Uterus (tissue), 4 donors: ENCODE results near the gene TMC4. TPM values are rescaled to one million over a fixed set of nuclear protein-coding genes. Genes with fewer than 3 reads are reported as not detected.

Source experiments
- DNase-seq, 2 donors: peaks; one replicate each; pipeline ENCODE4 v3.0.0-alpha.2; 2019 to 2020
- H3K27ac ChIP-seq, 2 donors: fragments of 200-600 bp; sonication (generic); 1 replicate in 1 of 2; 2 replicates in 1 of 2; pipeline ENCODE4 v1.5.1; 2016 to 2018
- H3K27me3 ChIP-seq, 2 donors: fragments of 200-600 bp; sonication (generic); one replicate each; pipeline ENCODE4 v1.5.1; 2018 to 2019; ENCODE audit warnings: control low read depth in 1 of 2
- H3K36me3 ChIP-seq, 2 donors: fragments of 200-600 bp; sonication (generic); one replicate each; pipeline ENCODE4 v1.5.1; 2019; ENCODE audit warnings: control low read depth in 1 of 2
- H3K4me1 ChIP-seq, 2 donors: fragments of 200-600 bp; sonication (generic); one replicate each; pipeline ENCODE4 v1.5.1; 2018 to 2019; ENCODE audit warnings: control low read depth in 1 of 2
- H3K4me3 ChIP-seq, 2 donors: fragments of 200-600 bp; sonication (generic); 1 replicate in 1 of 2; 2 replicates in 1 of 2; pipeline ENCODE4 v1.5.1; 2018 to 2019; ENCODE audit warnings: mild to moderate bottlenecking in 1 of 2
- H3K9me3 ChIP-seq, 2 donors: fragments of 200-600 bp; sonication (generic); one replicate each; pipeline ENCODE4 v1.5.1; 2019; ENCODE audit warnings: control low read depth in 1 of 2
- CTCF ChIP-seq, 4 experiments: fragments of 200-600 bp in 2 of 4; fragments of 450-650 bp in 2 of 4; sonication (generic) in 2 of 4; IDR thresholded peaks; one replicate each; pipeline ENCODE4 v1.5.1; 2016 to 2019; ENCODE audit warnings: antibody characterized with exemption in 4 of 4, mild to moderate bottlenecking in 2 of 4, moderate library complexity in 1 of 4
- POLR2A ChIP-seq, 2 donors: fragments of 450-650 bp; IDR thresholded peaks; one replicate each; pipeline ENCODE4 v1.6.1; 2016; ENCODE audit warnings: antibody characterized with exemption in 2 of 2, mild to moderate bottlenecking in 1 of 2, moderate library complexity in 1 of 2
- intact Hi-C: fragments of 100-400 bp; cut with DNase I; formaldehyde crosslinking; loops from one replicate; pipeline ENCODE4 v1.15.1; 2023; ENCODE audit warnings: low total_unique reads
- total RNA-seq, 4 donors: library from RNA; depleted of rRNA in 3 of 4; stranded (reverse); fragments of >200 nt in 3 of 4; gene quantifications; one replicate each; pipeline versions ENCODE4 v1.1.0 to v1.2.4, GENCODE V29; 2014 to 2023
- donor health status: DM: yes; HTN: yes; CAD: no.

Gene TMC4
- total RNA-seq, 4 donors from 2014 or later: 1.3 to 31.0 (median 3.0) TPM; not detected in 1

GRCh38 chr19:54191011-54191810, 18.3 kb upstream of the TMC4 start, which contains the start of gene TSEN34:
Gene TSEN34 (plus strand): TSS chr19:54191308. CDS start chr19:54191365, 57 bp downstream.
- TF ChIP-seq CTCF (IDR thresholded peaks at IDR 0.05) (no peak), POLR2A (IDR thresholded peaks at IDR 0.05) (peak; percentile 52 to 74)
- no peaks in the 10 kb centered on the region for H3K36me3 ChIP-seq
- intact Hi-C loops: loop anchor here (5.0 kb wide), 1 partner anchor 314 kb away; no protein-coding TSS in a partner anchor
- DNase-seq: peak in 1 of 2 donors; percentile 52
- H3K4me3 ChIP-seq: peak within 1 kb of the TSS; percentile 59 to 63
- H3K9me3 ChIP-seq: no peaks in the 10 kb centered on the region
- H3K4me1 ChIP-seq: peaks cover 0 to 17% of the 10 kb centered on the region in 2 donors
- peak within 1 kb of the TSS; percentile 98 for H3K27ac ChIP-seq
- H3K27me3 ChIP-seq: no peaks in the 10 kb centered on the region

GRCh38 chr19:54190503-54191010, 17.6 kb upstream of the TMC4 start:
- H3K36me3 ChIP-seq: no peaks in the 10 kb centered on the region
- TF ChIP-seq CTCF (IDR thresholded peaks at IDR 0.05) (peak in 1 of 4 experiments; percentile 3), POLR2A (IDR thresholded peaks at IDR 0.05) (peak in 1 of 2 donors; percentile 35)
- H3K27ac ChIP-seq: peak overlapping the region; percentile 98
- no peaks in the 10 kb centered on the region for H3K9me3 ChIP-seq
- intact Hi-C loops: loop anchor here (5.0 kb wide), 1 partner anchor 313 kb away; no protein-coding TSS in a partner anchor
- peak overlapping the region; percentile 59 to 63 for H3K4me3 ChIP-seq
- DNase-seq: peak; percentile 100
- H3K4me1 ChIP-seq: peaks cover 0 to 17% of the 10 kb centered on the region in 2 donors
- H3K27me3 ChIP-seq: no peaks in the 10 kb centered on the region

GRCh38 chr19:54189735-54190502, 17.0 kb upstream of the TMC4 start:
- intact Hi-C loops: loop anchor here (5.0 kb wide), 1 partner anchor 313 kb away; no protein-coding TSS in a partner anchor
- Histone ChIP-seq H3K9me3 (no peaks in the 10 kb centered on the region), H3K27ac (peak overlapping the region; percentile 98), H3K27me3 (no peaks in the 10 kb centered on the region), H3K4me3 (peak overlapping the region; percentile 59 to 63), H3K4me1 (peaks cover 0 to 17% of the 10 kb centered on the region in 2 donors), H3K36me3 (no peaks in the 10 kb centered on the region)
- DNase-seq: peak; percentile 100
- TF ChIP-seq CTCF (IDR thresholded peaks at IDR 0.05) (no peak), POLR2A (IDR thresholded peaks at IDR 0.05) (peak in 1 of 2 donors; percentile 88)

GRCh38 chr19:54189145-54189734, 16.3 kb upstream of the TMC4 start, which contains the start of gene MBOAT7:
Gene MBOAT7 (minus strand): TSS chr19:54189580. CDS start chr19:54188508, 1,072 bp downstream.
- intact Hi-C loops: no loop called here
- TF ChIP-seq POLR2A (IDR thresholded peaks at IDR 0.05) (peak; percentile 79 to 84), CTCF (IDR thresholded peaks at IDR 0.05) (peak in 3 of 4 experiments; percentile 46 to 57 (median 49))
- Histone ChIP-seq H3K27me3 (no peaks in the 10 kb centered on the region), H3K36me3 (no peaks in the 10 kb centered on the region), H3K9me3 (no peaks in the 10 kb centered on the region), H3K4me3 (peak within 1 kb of the TSS; percentile 59 to 63), H3K27ac (peak within 1 kb of the TSS; percentile 98), H3K4me1 (peaks cover 0 to 17% of the 10 kb centered on the region in 2 donors)
- DNase-seq: no peak
